ENCODE measurements around the gene TOM1L2.
"Not testable (repeated sequence)": the region's sequence is repeated elsewhere in the genome, so short reads cannot be mapped to it uniquely, and the experiment has no call there.

The TOM1L2 gene

GRCh38 chr17:17970699-17971430 is 1.3 kb downstream of the TOM1L2 start:
- no peak for DNase-seq

- DNase-seq, result no peak
Measured at GRCh38 chr17:17966399-17966798, 5.8 kb downstream of the TOM1L2 start.

- DNase-seq, result no peak
Measured at GRCh38 chr17:17965152-17965721, 7.0 kb downstream of the TOM1L2 start.

- no peak for DNase-seq
Measured at GRCh38 chr17:17964710-17965109, 7.5 kb downstream of the TOM1L2 start.

DNA sequence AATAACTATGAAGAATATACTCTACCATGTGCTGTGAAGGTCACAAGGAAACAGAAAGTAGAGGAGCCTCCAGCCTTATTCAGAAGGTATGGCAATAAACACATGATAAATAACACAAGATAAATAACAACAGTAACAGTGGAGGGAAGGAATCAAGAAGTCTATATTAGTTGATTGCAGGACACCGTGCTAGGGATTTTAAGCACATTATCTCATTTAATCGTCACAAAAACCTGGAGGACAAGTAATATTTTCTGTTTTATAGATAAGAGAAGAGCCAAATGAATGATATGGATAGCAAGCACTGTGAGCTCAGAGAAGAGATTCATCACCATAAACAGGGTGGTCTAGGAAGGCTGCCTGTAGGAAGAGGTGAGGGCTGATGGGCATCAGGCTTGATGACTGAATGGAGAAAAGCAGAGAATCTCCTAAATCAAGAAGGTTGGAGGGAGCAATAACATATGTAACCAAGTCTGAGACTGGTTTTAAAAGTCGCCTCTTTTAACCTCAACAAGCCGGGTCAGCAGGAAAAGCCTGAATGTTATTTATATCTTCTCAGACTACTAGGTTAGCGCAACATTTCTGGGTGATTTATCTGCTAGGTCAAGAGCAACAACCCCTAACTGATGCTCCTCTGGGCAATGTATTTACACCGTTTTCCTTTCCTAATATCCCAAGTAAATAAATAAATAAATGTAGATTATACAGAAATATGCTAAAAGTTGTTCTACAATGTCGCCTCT is 8.3 kb downstream of the TOM1L2 start:
- DNase-seq, result no peak

- DNase-seq, result no peak
Measured at GRCh38 chr17:17963066-17963465, 9.1 kb downstream of the TOM1L2 start.

DNA sequence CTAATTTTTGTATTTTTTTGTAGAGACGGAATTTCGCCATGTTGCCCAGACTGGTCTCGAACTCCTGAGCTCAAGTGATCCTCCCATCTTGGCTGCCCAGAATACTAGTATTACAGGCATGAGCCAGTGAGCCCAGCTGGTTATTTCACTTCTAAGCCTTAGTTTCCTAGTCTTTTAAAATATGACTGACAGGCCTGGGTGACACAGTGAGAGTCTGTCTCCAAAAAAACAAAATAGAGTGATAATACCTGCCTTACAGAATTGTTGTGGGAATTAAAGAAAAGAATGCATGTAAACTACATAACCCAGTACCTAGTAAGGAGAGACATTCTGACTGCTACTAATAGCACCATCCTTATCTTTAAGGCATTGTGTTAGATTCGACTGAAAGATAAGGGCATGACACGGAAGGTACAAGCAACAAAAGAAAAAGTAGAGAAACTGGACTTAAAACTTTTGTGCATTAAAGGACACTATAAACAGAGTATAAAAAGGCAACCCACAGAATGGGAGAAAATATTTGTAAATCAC is 11.6 kb downstream of the TOM1L2 start:
- DNase-seq, result no peak

- DNase-seq, result peak; percentile 40
Measured at GRCh38 chr17:17959520-17960361, 12.5 kb downstream of the TOM1L2 start.

DNA sequence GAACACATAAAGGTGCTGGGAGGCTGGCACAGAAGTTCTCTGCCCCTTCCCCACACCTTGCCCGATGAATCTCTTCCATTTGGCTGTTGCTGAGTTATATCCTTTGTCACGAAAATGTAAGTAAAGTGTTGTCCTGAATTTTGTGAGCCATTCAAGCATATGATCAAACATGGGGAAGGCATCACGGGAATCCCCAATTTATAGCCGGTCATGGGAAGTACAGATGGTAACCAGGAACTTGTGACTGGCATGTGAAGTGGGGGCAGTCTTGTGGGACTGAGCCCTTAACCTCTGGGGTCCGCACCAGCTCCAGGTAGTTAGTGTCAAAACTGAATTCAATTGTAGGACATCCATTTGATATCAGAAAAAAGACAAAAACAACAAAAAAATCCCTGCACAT is 13.2 kb downstream of the TOM1L2 start:
- DNase-seq, result no peak

- no peak for DNase-seq
Measured at GRCh38 chr17:17957584-17957916, 14.7 kb downstream of the TOM1L2 start.

DNA sequence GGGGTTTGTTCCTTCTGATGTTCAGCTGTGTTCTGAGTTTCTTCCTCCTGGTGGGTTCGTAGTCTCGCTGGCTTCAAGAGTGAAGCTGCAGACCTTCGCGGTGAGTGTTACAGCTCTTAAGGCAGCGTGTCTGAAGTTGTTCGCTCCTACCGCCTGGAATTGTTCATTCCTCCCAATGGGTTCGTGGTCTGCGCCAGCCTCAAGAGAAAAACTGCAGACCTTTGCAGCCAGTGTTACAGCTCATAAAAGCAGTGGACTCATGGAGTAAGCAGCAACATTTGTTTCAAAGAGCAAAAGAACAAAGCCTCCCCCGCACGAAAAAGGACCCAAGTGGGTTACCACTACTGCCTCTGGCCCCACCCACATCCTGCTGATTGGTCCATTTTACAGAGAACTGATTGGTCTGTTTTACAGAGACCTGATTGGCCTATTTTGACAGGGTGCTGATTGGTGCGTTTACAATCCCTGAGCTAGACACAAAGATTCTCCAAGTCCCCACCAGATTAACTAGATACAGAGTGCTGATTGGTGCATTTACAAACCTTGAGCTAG is 16.3 kb downstream of the TOM1L2 start:
- not testable (repeated sequence) for DNase-seq

GRCh38 chr17:17954079-17954478 is 18.1 kb downstream of the TOM1L2 start:
- no peak for DNase-seq

GRCh38 chr17:17952691-17953090 is 19.5 kb downstream of the TOM1L2 start:
- no peak for DNase-seq

DNA sequence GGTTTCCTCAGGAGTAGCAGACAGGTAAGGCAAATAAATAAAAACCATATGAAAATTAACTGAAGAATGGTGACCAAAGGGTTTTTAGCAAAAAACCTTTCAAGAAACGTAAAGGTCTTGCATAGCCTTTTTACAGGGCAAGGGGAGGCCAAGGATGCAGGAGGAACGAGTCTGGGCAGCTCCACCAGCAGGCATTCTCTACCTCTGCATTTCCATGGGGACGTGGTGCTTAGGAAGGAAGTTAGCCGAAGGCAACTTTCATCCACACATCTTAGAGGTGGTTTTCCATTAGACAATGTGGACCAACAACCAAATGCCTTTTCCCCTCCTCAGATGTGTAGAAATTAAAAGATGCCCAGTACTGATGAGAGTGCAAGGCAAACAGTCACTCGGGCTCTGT is 20.7 kb downstream of the TOM1L2 start:
- DNase-seq, result no peak

DNA sequence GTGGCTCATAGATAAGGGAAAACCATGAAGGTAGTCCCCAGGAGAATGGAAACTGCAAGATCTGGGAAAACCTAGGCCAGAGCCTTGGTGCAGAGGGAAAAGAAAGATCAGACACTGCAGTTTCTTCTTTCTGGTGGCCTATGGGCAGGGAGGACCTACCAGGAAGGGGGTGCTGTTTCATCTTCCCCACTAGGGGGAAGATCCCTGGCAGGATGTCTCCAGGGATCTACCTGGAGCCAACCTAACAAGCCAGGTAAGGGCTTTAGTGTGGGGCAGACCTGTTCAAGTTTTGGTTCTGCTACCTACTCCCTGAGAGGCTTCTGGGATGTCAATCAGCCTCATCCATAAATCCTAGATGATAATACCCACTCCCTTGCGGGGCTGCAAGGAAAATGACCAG is 21.4 kb downstream of the TOM1L2 start:
- DNase-seq, result no peak

DNA sequence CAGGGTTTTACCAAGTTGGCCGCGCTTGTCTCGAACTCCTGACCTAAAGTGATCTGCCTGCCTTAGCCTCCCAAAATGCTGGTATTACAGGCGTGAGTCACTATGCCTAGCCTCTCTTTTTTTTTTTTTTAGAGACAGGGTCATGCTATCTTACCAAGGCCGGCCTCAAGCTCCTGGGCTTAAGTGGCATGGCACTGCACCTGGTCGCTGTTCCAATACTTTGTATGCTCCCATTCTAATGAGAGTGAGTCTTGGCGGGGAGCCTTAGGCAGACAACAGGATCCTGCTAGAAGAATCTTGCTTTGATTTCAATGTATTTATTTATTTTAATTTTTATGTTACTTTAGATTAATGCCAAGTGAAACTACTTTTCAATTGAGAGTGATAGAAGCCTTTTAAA is 21.9 kb downstream of the TOM1L2 start:
- no peak for DNase-seq

DNA sequence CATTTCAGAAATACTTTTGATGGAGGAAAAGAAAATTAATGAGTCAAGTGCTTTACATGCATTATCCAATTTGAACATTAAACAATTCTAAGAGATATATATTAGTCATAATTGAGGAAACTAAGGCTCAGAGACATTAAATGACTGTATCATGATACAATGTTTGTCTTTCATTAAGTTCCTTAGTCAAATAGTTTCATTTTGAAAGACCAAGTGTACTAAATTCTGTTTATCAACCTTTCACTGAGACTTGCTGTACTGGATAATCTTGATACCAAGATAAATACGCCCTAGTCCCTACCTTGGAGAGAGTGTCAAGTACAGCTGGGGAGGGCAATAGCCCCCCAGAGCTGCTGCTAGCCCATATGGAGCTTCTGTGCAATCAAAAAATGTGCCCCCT is 24.2 kb downstream of the TOM1L2 start:
- no peak for DNase-seq

GRCh38 chr17:17947309-17947708 is 24.9 kb downstream of the TOM1L2 start:
- no peak for DNase-seq

DNA sequence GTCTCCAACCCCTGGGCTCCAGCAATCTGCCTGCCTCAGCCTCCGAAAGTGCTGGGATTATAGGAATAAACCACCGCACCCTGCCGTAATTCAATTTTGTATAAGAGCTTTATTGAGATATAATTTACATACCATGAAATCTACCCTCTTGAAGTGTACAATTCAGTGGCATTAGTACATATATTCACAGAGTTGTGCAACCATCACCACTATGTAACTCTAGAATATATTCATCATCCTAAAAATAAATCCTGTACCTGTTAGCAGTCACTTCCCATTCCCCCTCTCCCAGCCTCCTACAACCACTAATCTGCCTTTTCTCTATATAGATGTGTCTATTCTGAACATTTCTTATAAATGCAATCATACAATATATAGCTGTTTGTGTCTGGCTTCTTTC is 26.1 kb downstream of the TOM1L2 start:
- DNase-seq, result no peak

DNA sequence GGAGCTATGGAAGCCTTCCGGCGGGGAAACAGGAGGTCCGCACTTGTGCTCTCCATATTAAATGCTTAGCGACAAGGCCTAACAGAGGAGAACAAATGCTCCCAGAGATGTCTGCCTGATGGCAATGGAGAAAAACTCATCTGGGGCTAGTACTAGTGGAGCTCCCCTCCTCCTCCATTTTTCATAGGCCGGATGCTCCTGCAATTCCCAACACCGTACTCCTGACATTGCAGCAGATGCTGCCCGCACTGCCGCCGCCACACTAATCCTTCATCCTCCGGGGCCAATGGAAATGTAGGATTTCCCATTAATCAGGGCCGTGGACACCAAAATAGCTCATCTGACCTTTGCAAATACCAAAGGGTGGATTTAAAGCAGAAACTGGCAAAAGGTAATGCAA is 27.5 kb downstream of the TOM1L2 start:
- DNase-seq, result no peak

DNA sequence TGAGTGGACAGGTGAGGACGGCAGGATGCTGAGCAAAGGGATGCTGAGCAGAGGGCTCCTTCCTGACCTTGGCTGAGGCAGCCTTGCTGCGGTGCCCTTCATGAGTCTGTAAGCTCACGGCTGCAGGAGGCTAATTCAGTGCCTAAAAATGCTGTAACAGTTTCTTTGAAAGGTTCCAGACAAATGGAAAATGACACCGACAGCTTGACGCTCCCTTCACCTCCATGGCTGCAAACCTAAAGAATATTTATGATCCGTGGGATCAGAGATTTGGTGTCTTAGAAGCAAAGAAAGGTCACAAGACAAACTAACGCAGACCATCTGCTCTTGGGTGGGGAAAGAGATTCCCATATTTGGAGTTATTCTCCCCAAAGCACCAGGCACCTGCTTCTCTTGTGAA is 28.0 kb downstream of the TOM1L2 start:
- DNase-seq, result no peak

- DNase-seq, result no peak
Measured at GRCh38 chr17:17943281-17943984, 28.8 kb downstream of the TOM1L2 start.
